DMS53 (cell line): ENCODE results near the gene PIEZO2.
"Not testable (repeated sequence)": the region's sequence is repeated elsewhere in the genome, so short reads cannot be mapped to it uniquely, and the experiment has no call there.

Experiments
- DNase-seq: peaks from one replicate; lab custom pipeline; 2025; lab: John Stamatoyannopoulos, UW

Gene PIEZO2

GRCh38 chr18:10927286-10927992 is 221.9 kb downstream of the PIEZO2 start:
- DNase-seq, result no peak

DNA sequence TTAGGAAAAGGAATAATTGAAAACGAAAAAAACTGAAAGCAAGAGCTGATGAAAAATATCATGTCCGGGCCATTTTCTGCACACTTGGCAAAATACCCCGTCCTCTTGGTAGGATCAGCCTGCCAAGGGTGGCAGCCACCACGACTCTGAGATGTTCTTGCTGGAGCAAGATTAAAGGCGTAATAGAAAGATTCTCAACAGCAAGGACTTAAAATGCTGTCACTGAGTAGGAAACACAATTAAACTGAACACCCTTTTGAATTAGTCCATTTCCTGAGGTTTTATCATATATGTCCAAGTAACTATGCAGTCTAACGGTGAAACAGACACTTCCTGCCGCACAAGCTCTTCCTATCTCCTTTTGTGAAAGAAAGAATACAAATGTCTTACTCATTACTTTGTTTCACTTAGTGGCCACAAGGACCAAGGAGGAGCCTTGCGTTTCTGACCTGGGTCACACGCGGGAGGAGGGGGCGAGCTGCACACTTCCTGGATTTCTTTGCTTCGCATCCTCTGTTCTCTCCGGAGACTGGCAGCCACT is 222.7 kb downstream of the PIEZO2 start:
- no peak for DNase-seq

- no peak for DNase-seq
Observed at GRCh38 chr18:10924290-10924689, 225.1 kb downstream of the PIEZO2 start.

DNA sequence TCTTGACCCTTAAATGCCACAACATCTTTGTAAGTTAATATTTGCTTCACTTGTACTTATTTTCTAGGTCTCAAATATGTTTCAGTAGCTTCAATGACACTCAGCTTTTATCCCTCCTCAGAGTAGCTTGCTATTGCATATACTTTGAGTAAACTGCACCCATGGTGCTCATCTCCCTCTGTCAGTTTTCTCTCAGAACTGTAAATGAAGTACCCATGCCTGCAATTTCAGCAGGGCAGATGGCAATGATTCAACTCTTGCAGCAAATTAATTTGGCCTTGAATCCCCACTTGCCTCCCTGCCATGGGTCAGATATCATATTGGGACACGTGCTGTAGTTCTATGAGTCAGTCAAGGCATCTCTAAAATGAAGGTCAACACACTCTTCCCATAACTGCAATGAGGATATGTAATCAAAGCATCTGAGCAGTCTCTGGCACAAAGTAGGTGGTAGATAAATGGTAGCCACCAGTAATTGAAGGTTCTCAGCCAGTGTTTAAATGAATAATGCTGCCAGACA is 225.8 kb downstream of the PIEZO2 start:
- DNase-seq, result no peak

DNA sequence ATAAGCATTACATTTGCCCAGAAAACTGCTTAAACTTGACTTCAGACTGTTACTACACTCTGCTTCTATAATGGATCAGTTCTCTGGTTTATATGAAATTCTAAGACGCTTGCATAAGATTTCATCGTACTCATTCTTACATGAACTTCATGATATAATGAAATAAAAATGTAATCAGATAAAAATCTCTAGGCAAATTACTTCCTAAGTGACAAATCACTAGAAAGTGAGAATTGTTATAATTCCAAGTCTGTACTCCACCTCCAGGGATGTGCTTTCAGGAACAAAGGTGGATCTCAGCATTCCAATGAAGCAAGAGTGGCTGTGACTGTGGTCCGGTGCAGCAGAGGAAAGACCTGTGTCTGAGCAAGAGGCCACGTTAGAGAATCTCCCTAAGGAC is 226.2 kb downstream of the PIEZO2 start:
- no peak for DNase-seq

DNA sequence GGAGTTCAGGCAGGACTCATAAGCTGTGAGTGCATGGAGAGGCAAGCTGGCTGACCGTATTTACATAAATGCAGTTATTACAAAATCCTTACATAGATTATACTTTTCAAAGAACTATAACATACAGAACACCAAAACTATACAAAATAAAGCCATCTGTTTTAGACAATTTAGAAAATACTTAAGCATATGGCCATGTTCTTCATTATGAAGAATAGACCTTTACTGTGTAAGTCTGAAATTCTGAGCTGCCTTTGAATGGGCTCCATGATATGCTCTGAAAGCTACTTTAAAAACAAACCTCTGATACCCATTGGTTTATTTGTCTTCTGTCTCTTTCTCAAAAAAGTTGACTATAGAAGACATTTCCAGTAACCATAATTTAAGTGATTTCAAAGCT is 226.7 kb downstream of the PIEZO2 start:
- DNase-seq, result not testable (repeated sequence)

GRCh38 chr18:10920309-10920708 is 229.1 kb downstream of the PIEZO2 start:
- not testable (repeated sequence) for DNase-seq

GRCh38 chr18:10919851-10920250 is 229.5 kb downstream of the PIEZO2 start:
- no peak for DNase-seq

GRCh38 chr18:10916865-10917264 is 232.5 kb downstream of the PIEZO2 start:
- DNase-seq, result no peak

GRCh38 chr18:10916387-10916786 is 233.0 kb downstream of the PIEZO2 start:
- no peak for DNase-seq

GRCh38 chr18:10915748-10916147 is 233.6 kb downstream of the PIEZO2 start:
- DNase-seq, result not testable (repeated sequence)

- not testable (repeated sequence) for DNase-seq
Observed at GRCh38 chr18:10914610-10915009, 234.8 kb downstream of the PIEZO2 start.

DNA sequence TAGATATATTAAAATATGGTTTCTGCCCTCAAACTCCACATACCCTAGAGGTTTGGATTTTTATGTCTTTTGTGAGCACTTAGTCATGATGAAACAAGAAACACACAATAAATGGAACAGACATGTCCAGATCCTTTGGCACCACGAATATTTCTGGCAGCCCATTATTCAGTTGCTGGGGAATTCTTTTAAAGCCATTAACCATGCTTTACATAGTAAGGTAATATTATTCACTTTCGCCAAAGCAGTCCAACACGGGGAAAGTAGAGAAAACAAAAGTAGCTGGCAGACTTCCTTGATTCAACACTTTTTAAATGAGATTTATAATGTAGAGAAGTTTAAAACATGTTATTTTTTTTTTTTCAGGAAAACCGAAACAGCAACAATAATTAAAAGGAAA is 235.4 kb downstream of the PIEZO2 start:
- no peak for DNase-seq

DNA sequence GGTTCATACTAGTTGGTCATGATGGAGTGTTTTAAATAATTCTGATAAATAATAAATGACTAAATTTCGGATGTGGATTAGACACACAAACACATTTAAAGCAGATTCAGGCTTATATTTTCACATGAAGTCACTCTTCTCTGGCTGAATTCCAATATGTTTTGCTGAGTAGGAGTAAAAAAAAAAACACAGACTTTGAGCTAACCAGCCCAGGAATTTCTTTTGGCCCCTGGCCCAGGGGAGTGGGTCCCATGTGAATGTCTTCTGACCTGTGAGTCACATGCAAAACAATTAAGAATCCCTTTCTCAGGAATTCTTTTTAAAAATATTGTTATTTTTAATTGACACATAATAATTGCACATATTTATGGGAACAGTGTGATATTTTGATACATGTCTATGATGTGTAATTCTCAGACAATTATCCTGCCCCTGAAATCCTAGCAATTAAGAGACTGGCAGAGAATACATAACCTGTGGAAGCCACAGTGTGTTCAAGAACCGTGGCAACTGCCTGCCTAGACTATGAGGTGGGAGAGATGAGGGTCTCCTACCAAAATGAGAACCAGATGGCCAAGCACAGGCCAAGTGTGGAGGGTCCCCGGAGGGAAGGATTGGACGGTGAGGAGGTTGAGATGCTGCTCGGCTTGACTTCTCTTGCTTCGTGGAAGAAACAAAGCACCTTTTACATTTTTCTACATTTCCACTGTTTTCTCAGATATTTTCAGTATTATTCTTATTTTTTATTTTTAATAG is 236.4 kb downstream of the PIEZO2 start:
- no peak for DNase-seq

- DNase-seq, result no peak
Observed at GRCh38 chr18:10909724-10910123, 239.6 kb downstream of the PIEZO2 start.

DNA sequence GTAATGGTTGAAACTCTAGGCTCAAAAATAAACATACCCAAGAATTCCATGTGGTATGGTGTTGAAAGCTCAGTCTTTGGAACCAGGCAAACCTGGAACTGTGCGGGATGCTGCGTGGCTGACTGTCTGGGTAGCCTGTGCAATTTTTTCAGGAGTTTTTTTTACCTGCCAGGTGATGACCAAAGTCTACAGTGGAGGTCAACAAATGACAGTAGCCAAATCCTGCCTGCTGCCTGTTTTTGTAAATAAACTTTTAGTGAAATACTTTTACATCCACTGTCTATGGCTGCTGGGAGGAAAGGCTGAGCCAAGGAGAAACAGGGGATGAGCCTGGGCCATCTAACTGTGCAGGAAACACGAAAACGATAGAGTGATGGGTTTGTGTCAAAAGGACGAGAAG is 240.6 kb downstream of the PIEZO2 start:
- DNase-seq, result no peak

DNA sequence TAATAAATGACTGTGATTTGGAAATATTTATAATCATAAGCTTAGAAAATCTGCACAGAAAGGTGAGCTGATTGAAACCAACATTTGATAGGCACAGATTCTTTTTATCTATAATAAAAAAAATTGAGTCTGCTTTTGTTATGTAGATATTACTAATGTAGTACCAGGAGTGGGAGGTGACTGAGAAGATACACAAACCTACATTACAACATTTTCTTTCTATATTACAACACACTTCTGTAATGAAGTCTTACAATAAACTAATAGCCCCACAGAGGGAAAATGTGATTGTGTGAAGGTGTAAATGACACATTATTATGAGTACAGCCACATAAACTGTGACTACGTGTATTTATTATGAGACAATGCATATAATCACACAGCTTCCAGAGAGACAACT is 241.6 kb downstream of the PIEZO2 start:
- DNase-seq, result no peak

DNA sequence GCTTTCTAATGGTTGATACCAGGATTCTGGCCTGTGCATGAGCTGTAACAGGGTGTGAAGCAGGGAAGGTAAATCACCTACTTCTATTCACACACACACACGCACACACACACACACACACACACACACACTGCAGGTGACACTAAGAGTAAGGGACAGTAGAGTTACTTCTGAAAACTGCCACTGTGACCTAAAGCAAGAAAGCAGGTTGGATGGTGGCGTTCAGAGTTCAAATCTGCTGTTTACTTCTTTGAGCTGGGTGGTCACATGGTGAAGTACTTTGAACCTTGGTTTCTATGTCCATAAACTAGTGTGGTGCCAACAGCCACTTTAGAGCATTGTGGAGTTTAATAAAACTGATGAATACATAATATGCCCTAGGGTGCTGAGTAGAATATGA is 248.0 kb downstream of the PIEZO2 start:
- DNase-seq, result no peak

DNA sequence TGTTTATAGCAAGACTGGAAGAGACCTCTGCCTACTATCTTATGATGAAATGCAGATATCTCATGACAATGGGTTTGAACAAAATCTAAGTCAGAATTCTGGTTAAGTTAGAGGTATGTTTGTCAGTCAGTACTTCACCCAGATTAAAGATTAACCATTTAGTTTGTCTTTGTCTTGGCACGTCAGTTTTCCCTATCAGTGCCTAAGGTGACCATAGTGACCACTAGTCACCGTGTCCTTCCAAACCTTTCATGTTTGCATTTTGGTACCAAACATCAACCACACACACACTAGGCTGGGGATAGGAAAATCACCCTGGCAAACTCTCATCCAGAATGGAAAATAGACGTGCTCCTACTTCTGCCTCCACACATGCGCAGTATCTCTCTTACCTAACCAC is 248.9 kb downstream of the PIEZO2 start:
- DNase-seq, result peak; percentile 27

DNA sequence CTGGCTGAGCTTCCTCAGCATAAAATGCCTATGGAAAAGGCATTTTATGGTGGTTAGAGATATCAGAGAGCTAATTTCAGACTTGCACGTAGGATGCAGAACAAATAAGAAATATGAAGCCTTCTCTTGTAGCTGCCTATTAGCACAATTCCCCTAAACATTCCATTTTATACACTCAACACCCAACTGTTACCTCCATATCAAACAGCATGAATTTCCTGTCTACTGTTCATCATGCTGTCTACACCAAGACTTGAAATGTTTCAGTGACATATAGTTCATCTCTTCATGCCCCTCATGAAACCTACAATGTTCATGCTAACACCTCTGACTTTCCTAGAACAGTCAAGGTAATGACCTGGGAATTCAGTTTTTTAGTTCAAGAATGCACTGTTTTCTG is 249.9 kb downstream of the PIEZO2 start:
- no peak for DNase-seq

GRCh38 chr18:10898417-10898974 is 250.9 kb downstream of the PIEZO2 start:
- no peak for DNase-seq

GRCh38 chr18:10896851-10897250 is 252.5 kb downstream of the PIEZO2 start:
- DNase-seq, result no peak

- DNase-seq, result no peak
Observed at GRCh38 chr18:10895976-10896375, 253.4 kb downstream of the PIEZO2 start.
